ENCODE data around the gene AVPR1B.

AVPR1B gene

GRCh38 chr1:206112600-206113301 lies 4.4 kb downstream of the AVPR1B start:
- DNase-seq (ENCODE audit: low read depth in 2 of 2): no peak

- DNase-seq (ENCODE audit: low read depth in 2 of 2): no peak
Measured at GRCh38 chr1:206111271-206111927, 5.8 kb downstream of the AVPR1B start.

GRCh38 chr1:206110820-206111219 lies 6.4 kb downstream of the AVPR1B start:
- no peak for DNase-seq (ENCODE audit: low read depth in 2 of 2)

GRCh38 chr1:206110161-206110560 lies 7.0 kb downstream of the AVPR1B start:
- DNase-seq (ENCODE audit: low read depth in 2 of 2): no peak

GRCh38 chr1:206109718-206110117 lies 7.5 kb downstream of the AVPR1B start:
- DNase-seq (ENCODE audit: low read depth in 2 of 2): no peak

- no peak for DNase-seq (ENCODE audit: low read depth in 2 of 2)
Measured at GRCh38 chr1:206108635-206109034, 8.6 kb downstream of the AVPR1B start.

GRCh38 chr1:206107168-206107544 lies 10.0 kb downstream of the AVPR1B start:
- DNase-seq (ENCODE audit: low read depth in 2 of 2): no peak

- peak; percentile 60 to 62 for DNase-seq (ENCODE audit: low read depth in 2 of 2)
Measured at GRCh38 chr1:206106328-206107167, 10.6 kb downstream of the AVPR1B start.

- DNase-seq (ENCODE audit: low read depth in 2 of 2): no peak
Measured at GRCh38 chr1:206105464-206105995, 11.7 kb downstream of the AVPR1B start.

- no peak for DNase-seq (ENCODE audit: low read depth in 2 of 2)
Measured at GRCh38 chr1:206103979-206104378, 13.2 kb downstream of the AVPR1B start.

GRCh38 chr1:206102292-206102936 lies 14.8 kb downstream of the AVPR1B start:
- no peak for DNase-seq (ENCODE audit: low read depth in 2 of 2)

- no peak for DNase-seq (ENCODE audit: low read depth in 2 of 2)
Measured at GRCh38 chr1:206101351-206102045, 15.7 kb downstream of the AVPR1B start.

- DNase-seq (ENCODE audit: low read depth in 2 of 2): no peak
Measured at GRCh38 chr1:206100226-206100815, 16.9 kb downstream of the AVPR1B start.

GRCh38 chr1:206098242-206098919 lies 18.8 kb downstream of the AVPR1B start:
- DNase-seq (ENCODE audit: low read depth in 2 of 2): no peak

- no peak for DNase-seq (ENCODE audit: low read depth in 2 of 2)
Measured at GRCh38 chr1:206097381-206097780, 19.8 kb downstream of the AVPR1B start.

- DNase-seq (ENCODE audit: low read depth in 2 of 2): no peak
Measured at GRCh38 chr1:206094024-206094423, 23.2 kb downstream of the AVPR1B start.

- no peak for DNase-seq (ENCODE audit: low read depth in 2 of 2)
Measured at GRCh38 chr1:206089341-206089740, 27.8 kb downstream of the AVPR1B start.

GRCh38 chr1:206087091-206087490 lies 30.1 kb downstream of the AVPR1B start:
- no peak for DNase-seq (ENCODE audit: low read depth in 2 of 2)

GRCh38 chr1:206083750-206084149 lies 33.4 kb downstream of the AVPR1B start:
- no peak for DNase-seq (ENCODE audit: low read depth in 2 of 2)

All from fibroblast of skin of left quadriceps (primary cell).